HG02588 (cell line): ENCODE results near the gene HTR1B.

Experiments
- ATAC-seq: cut with Tn5 transposase; IDR thresholded peaks from one replicate; pipeline ENCODE4 v1.9.1; 2021; ENCODE audit warnings: mild to moderate bottlenecking, moderate library complexity; ENCODE audit not compliant: unreplicated experiment

HTR1B gene

GRCh38 chr6:77456531-77457248 is 6.6 kb downstream of the HTR1B start:
- no peak for ATAC-seq

DNA sequence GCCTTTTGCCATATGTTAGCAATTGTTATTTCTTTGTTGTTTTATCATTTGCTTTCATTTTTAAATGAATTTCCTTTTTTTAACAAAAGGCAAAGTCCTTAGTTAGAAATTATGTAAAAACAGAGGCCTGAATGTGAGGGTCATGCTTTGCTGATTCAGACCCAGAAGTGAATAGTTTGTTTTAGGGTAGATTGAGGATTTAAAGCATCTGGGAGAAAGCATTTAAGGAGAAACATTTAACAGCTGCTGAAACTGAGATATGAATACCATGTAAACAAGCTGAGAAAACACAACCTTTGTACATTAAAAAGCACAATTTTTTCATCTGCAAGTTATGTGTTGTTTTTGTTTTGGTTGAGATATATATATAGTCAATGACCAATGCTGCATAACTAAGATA is 8.0 kb downstream of the HTR1B start:
- no peak for ATAC-seq

DNA sequence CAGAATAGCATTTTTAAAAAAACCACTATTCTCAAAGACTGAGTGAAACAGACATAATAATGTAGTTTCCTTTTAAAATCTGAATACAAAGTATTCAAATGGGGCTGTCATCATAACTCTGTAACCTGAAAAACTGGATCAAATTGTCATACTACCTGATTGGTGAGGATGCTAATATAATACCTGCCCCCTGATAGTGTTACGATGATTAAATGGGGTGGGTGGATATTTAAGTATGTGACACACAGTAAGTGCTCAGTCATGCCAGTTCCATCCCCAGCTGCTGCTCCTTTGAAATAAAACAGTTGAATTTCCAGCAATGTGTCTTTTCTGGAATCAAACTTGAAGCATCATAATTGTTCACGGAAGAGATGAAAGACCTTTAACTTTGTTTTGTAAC is 8.9 kb downstream of the HTR1B start:
- ATAC-seq: no peak

- no peak for ATAC-seq
Observed at GRCh38 chr6:77451466-77451865, 11.8 kb downstream of the HTR1B start.

DNA sequence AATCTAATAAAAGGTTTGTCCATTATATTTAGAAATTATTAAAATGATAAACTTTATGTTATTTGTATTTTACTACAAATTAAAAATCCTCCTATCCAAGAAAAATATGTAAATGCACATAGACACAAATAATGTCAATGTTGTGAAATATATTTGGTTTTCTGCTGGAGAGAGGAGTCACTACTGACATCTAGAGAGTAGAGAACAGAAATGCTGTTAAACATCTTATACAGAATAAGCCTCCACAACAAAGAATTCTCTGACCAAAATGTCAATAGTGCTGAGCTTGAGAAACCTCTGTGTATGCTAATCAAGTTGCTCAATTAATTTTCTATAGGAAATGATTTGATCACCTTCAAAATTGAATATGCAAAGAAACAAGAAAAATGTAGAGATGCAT is 12.4 kb downstream of the HTR1B start:
- no peak for ATAC-seq

DNA sequence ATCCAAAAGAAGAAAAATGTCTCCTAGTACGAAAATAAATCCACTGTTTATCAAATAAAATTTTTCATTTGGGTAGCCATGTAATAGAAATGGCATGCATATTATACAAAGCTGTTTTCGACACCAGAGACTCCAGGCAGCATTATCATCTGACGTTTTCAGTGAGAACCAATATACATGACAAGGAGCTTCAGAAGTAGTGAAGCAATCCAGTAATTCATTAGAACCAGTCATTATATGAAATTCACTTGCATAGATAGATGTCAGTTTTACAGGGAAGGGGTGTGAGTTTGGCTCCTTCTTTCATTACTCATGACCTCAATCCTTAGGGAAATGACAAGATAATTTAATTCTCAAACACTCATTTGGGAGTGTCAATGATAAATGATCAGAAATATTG is 14.7 kb downstream of the HTR1B start:
- ATAC-seq: no peak

DNA sequence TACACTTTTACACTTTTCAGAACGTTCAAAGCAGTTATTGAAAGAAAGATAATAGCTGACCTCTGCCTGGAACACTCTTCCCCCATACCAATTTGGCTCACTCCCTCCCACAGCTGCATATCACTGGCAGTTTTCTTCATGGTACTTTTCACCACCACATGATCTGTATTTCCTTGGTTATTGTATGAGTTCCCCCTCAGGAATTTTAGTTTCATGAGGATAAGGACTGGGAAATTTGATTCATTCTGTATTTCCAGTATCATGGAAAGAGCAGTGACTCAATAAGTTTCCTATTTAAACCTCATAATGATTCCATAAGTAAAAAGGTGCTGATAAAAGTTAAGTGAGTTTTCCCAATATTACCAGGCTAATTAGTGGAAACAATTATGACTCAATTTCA is 16.0 kb downstream of the HTR1B start:
- ATAC-seq: no peak

GRCh38 chr6:77446249-77446648 is 17.0 kb downstream of the HTR1B start:
- no peak for ATAC-seq

DNA sequence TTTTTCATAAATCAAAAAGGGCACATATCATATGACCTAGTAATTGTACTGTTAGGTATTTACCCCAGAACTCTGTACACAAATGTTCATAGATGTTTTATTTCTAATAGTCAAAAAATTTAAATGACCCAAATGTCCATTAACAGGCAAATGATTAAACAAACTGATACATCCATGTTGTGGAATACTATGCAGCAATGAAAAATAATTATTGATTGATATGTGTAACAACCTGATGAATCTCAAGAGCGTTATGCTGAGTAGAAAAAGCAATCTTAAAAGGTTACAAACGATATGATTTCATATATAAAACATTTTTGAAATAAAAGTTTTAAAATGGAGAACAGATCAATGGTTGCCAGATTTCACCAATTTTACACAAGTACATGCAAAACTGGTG is 18.1 kb downstream of the HTR1B start:
- no peak for ATAC-seq

DNA sequence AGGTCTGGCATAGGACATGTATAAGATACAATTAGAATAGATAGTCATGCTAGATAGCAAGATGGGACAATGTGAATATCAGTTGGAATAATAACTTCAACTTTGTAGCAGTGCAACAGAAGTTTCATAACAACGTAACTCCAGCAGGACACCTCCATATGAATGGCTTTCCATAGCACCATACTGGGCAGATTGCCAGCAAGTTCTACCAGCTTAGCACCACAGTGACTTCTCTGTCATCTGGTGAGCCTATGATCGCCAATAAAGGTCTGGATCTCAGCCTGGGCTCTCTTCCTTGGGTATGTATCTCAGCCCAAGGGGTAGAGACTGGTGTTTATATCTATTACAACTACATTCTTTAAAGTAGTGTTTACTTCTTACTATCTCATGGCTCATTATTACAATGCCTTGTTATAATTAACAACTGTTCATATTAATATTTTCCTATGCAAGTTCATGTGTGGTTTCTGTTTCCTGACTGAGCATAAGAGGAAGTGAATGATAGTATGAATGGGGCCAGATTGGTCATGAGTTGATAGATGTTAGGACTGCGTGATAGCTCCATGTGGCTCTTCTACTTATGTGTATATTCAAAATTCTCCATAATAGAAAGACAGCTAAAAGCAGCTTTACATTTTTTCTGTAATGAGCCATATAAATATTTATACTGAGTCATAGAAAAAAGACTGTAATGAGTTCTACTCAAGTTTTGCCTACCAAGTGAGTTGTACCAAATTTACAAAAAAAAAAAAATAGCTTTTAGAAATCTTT is 22.9 kb downstream of the HTR1B start:
- ATAC-seq: no peak

DNA sequence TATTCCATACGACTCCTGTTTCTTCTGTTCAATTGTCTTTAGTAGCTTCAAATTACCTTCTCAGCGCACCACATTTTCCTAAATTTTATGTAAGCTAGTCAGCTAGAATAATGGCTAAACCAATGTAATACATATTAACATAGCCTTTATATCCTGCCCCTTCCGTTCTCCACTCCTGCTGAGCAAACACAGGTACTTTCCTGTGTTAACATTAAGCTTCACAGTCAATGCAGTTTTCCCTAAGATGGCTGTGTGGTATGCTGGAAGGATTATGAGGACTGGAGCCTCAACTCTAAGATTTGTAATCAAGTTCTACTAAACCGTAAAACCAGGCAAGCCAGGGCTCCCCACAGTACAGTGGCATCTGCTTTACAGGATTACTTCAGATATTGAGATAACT is 29.4 kb downstream of the HTR1B start:
- no peak for ATAC-seq

GRCh38 chr6:77430504-77430903 is 32.8 kb downstream of the HTR1B start:
- no peak for ATAC-seq

- no peak for ATAC-seq
Observed at GRCh38 chr6:77425671-77426070, 37.6 kb downstream of the HTR1B start.

DNA sequence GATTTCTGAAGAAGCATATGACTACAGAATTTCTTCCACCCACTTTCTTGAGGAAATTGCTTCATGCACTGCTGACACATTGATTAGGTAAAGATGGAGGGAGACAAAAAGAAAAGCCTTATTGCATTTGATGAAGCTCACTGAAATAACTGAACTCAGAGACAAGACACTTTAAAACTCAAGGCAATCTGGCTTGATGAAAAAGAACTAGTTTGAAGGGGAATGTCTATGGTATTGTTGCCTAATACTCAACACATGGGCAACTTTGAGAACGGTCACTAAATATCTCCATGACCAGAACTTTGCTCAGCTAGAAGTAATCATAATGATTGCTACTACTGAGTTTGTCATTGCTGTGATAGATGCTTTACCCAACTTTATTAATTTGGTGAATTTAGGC is 38.1 kb downstream of the HTR1B start:
- no peak for ATAC-seq

DNA sequence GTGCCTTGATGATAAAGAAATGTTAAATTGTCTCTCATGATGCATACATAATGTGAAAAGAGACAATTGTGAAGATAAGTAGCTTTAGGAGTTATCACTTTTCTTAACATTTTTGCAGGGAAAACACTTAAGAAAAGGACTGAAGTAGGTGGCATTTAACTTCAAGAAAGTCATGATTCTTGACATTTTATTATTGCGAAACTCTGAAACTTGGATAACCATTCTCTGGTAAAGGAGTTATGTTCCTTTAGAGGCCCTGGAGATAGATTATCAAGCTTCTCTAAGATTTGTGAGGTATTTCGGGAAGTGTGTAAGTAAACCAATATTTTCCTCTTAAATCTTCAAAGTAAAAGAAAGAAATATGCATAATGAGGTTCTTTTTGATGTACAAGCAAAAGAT is 38.5 kb downstream of the HTR1B start:
- ATAC-seq: no peak

- no peak for ATAC-seq
Observed at GRCh38 chr6:77416839-77417238, 46.5 kb downstream of the HTR1B start.

DNA sequence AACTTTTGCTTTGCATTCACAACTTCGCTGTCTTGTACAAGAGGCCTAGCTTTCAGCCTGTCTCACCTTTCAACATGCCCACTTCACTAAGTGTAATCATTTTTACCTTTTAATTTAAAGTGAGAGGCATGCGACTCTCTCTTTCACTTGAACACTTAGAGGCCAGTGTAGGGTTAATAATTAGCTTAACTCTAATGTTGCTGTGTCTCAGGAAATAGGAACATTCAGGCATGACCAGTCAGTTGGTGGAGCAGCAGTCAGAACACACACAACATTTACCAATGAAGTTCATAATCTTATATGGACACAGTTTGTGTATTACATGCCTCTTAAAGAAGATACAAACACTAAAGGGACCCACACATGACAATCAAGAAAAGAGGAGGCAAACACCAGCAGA is 47.6 kb downstream of the HTR1B start:
- no peak for ATAC-seq
